HG03196 (cell line): ENCODE data around the gene LSM14B.

Experiments
- ATAC-seq: cut with Tn5 transposase; IDR thresholded peaks from one replicate; pipeline ENCODE4 v1.9.1; 2021; ENCODE audit not compliant: unreplicated experiment

LSM14B gene

DNA sequence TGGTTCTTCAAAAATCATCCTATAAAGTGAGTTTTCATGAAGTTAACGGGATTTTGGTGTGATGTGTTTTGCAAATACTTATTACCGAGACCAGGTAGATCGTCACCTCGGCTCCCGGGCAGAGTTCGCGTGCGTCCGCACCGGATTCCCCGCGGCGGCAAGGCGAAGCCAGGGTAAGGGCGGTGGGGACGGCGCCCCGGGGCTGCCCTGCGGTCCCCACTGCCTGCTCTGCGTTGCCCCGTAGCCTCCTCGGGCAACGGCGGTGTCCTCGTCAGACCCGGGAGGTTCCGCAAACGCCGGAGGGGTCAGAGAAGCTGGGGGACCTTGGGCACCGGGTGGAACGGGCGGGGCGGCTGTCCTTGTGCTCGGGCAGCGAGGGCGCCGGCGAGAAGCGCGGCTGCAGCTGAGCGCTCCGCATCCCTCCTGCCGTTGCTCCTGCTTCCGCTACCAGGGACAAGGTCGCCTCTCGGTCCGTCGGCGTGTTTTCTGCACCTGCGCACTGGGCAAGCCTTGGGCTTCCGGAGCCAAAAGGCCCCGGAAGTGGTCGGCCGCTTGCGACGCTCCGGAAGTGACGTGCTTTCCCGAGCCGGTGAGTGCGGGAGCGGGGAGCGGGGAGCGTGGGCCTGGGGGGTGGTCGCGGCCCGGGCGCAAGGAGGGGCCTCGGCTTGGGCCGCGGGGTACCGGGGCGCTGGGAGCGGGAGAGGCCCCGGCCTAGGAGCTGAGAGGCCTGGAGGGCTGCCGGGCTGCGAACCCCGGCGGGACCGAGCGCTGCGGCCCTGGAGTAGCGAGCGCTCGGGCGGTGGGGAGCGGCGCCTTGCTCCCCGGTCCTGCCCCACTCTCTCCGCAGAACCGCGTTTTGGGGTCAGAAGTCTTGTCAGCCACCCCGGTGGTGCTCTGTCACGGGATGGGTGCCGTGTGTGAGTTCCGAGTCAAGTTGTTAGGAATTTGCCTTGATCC, 60.5 kb downstream of the LSM14B start, which contains the start of gene MTG2:
Gene MTG2 (plus strand): TSS at position 560 of the 957 bp plus-strand sequence. CDS start 10,393 bp downstream, outside the sequence.
- ATAC-seq, result peak; percentile 87

DNA sequence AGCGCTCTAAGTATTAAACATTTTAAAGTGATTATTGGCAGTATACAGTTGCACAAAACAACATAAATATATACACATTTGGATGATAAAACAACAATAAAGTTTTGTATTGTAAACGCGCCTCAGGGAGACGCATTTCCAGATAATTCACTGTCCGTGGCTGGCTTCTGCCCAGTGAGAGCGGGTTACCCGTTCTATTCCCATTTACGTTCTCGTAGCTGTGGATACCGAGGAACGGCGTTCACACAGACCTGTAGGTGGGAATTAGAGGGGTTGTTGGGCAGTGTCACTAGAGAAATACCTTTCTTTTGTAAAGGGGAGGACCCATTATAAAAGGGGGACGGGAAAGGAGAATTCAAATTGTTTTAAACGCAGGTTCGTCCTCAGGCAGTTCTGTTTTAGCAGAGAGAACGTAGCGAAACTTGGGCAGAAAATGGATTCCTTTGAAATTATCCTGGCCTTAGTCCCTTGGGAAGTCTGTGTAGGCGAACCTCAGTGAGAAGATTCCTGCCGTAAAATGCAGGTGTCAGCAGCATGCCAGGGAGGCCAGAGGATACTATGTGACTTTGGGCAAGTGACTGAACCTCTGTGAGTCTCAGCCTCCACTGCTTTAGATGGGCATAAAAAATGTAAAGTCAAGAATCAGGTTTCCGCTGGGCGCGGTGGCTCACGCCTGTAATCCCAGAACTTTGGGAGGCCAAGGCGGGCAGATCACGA, 61.3 kb downstream of the LSM14B start:
- ATAC-seq, result no peak
